ENCODE results near the gene CFAP141.

DNA sequence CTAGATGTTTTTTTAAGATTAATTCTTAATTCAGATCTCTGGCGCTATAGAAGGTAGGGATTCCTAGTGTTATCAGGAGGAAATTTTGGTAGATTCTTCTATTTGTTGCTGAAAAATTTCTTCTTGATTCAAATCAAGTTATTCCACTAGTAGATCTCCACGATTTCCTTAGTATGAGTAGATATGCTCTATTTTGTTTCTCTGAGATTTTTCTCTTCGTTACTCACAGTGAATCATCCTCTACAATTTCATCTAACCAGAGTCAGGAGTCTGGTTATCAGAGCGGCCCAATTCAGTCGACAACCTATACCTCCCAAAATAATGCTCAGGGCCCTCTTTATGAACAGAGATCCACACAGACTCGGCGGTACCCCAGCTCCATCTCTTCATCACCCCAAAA lies 47.5 kb upstream of the CFAP141 start:
- TF ChIP-seq POLR2A (IDR thresholded peaks at IDR 0.05; ENCODE audit: borderline replicate concordance, extremely low read depth, insufficient read depth, insufficient read length): no peak
- TF ChIP-seq SIN3A (IDR thresholded peaks at IDR 0.05; ENCODE audit: low read depth): no peak
- TF ChIP-seq EZH2 (IDR thresholded peaks at IDR 0.05): no peak
- TF ChIP-seq, protein P1, sequence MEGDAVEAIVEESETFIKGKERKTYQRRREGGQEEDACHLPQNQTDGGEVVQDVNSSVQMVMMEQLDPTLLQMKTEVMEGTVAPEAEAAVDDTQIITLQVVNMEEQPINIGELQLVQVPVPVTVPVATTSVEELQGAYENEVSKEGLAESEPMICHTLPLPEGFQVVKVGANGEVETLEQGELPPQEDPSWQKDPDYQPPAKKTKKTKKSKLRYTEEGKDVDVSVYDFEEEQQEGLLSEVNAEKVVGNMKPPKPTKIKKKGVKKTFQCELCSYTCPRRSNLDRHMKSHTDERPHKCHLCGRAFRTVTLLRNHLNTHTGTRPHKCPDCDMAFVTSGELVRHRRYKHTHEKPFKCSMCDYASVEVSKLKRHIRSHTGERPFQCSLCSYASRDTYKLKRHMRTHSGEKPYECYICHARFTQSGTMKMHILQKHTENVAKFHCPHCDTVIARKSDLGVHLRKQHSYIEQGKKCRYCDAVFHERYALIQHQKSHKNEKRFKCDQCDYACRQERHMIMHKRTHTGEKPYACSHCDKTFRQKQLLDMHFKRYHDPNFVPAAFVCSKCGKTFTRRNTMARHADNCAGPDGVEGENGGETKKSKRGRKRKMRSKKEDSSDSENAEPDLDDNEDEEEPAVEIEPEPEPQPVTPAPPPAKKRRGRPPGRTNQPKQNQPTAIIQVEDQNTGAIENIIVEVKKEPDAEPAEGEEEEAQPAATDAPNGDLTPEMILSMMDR (IDR thresholded peaks at IDR 0.05 in 2 of 3, conservative IDR thresholded peaks at IDR 0.05 in 1 of 3; ENCODE audit: borderline replicate concordance in 1 of 3, insufficient read depth in 1 of 3, low read depth in 2 of 3, low read length in 2 of 3): no peak
- no peak for TF ChIP-seq POLR2AphosphoS5 (IDR thresholded peaks at IDR 0.05; ENCODE audit: low read depth, low read length)
- no peak for TF ChIP-seq FOSL1 (IDR thresholded peaks at IDR 0.05; ENCODE audit: low read depth)
- no peak for TF ChIP-seq SP1 (IDR thresholded peaks at IDR 0.05; ENCODE audit: low read depth)
- TF ChIP-seq TCF7L2 (IDR thresholded peaks at IDR 0.05; ENCODE audit: borderline replicate concordance, extremely low read depth, insufficient read depth, insufficient read length): no peak
- no peak for TF ChIP-seq CBX3 (IDR thresholded peaks at IDR 0.05; ENCODE audit: low read depth)

All from HCT116 (cell line).